Measurements from ENCODE around the gene GLOD5.

The GLOD5 gene

GRCh38 chrX:48719958-48720357 is 41.6 kb upstream of the GLOD5 start:
- no peak for DNase-seq (ENCODE audit: low spot score)
- TF ChIP-seq, protein P1, sequence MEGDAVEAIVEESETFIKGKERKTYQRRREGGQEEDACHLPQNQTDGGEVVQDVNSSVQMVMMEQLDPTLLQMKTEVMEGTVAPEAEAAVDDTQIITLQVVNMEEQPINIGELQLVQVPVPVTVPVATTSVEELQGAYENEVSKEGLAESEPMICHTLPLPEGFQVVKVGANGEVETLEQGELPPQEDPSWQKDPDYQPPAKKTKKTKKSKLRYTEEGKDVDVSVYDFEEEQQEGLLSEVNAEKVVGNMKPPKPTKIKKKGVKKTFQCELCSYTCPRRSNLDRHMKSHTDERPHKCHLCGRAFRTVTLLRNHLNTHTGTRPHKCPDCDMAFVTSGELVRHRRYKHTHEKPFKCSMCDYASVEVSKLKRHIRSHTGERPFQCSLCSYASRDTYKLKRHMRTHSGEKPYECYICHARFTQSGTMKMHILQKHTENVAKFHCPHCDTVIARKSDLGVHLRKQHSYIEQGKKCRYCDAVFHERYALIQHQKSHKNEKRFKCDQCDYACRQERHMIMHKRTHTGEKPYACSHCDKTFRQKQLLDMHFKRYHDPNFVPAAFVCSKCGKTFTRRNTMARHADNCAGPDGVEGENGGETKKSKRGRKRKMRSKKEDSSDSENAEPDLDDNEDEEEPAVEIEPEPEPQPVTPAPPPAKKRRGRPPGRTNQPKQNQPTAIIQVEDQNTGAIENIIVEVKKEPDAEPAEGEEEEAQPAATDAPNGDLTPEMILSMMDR (IDR thresholded peaks at IDR 0.05; ENCODE audit: borderline replicate concordance, control extremely low read depth, extremely low read depth, insufficient read depth, missing control alignments): no peak
- in situ Hi-C loops (cut with MboI; ENCODE audit: low sequenced_read_pairs, unreplicated experiment): no loop called here

DNA sequence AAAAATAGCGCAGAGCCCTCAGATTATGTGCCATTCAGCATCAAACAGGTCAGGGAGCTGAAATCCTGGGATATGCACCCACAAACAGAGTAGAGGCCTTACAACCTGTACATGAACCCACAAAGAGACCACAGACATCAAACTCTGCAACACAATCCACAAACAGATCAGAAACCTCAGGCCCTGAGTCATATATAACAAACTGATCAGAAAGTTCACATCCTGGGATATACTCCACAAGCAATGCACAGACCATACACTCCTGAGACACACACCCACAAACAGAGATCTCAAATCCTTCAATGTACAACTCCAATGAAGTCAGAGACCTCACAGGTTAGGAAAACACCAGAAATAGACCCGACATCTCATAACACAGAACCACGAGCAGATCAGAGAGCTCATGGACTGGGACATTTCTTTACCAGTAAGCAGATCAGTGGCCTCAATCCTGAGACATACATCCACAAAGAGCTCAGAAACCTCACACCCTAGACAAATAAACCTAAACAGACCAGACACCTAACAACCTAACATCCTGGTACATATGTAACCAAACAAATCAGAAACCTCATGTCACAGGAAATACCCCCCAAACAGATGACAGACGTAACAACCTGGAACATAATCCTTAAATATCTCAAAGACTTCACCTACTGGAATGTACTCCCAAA is 40.8 kb upstream of the GLOD5 start:
- TF ChIP-seq, protein P1 (IDR thresholded peaks at IDR 0.05; ENCODE audit: borderline replicate concordance, control extremely low read depth, extremely low read depth, insufficient read depth, missing control alignments): no peak
- no peak for DNase-seq (ENCODE audit: low spot score)
- in situ Hi-C loops (cut with MboI; ENCODE audit: low sequenced_read_pairs, unreplicated experiment): no loop called here

DNA sequence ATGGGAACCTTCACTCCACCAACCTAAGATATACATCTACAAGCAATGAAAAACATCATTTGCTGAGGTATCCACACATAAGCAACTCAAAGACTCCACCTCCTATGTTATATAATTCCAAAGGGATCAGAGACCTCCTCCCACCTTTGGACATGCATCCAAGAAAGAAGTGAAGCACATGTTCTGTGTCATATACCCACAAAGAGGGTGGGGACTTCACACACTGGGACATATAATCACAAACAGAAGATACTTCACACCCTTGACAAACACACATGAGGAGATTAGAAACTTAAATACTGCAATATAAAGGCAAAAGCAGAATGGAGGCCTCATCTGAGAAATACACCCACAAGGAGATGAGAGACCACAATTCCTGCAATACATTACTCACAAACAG is 39.6 kb upstream of the GLOD5 start:
- TF ChIP-seq, protein P1 (IDR thresholded peaks at IDR 0.05; ENCODE audit: borderline replicate concordance, control extremely low read depth, extremely low read depth, insufficient read depth, missing control alignments): no peak
- DNase-seq (ENCODE audit: low spot score): no peak
- in situ Hi-C loops (cut with MboI; ENCODE audit: low sequenced_read_pairs, unreplicated experiment): no loop called here

GRCh38 chrX:48726596-48726995 is 35.0 kb upstream of the GLOD5 start:
- in situ Hi-C loops (cut with MboI; ENCODE audit: low sequenced_read_pairs, unreplicated experiment): no loop called here
- DNase-seq (ENCODE audit: low spot score): no peak
- TF ChIP-seq, protein P1 (IDR thresholded peaks at IDR 0.05; ENCODE audit: borderline replicate concordance, control extremely low read depth, extremely low read depth, insufficient read depth, missing control alignments): no peak

DNA sequence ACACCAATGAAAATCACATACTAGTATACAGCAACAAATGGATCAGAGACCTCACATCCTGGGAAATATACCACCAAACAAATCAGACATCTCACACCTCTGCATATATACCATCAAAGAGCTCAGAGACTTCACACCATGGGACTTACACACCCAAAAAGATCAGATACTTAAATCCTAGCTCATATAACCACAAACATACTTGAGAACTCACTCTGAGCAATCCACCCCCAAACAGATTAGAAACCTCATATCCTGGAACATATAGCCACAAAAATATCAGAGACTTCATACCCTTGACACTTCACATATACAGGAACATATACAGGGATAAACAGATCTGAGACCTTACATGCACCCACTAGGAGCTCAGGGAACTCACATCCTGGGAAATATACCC is 32.9 kb upstream of the GLOD5 start:
- in situ Hi-C loops (cut with MboI; ENCODE audit: low sequenced_read_pairs, unreplicated experiment): no loop called here
- DNase-seq (ENCODE audit: low spot score): no peak
- TF ChIP-seq, protein P1 (IDR thresholded peaks at IDR 0.05; ENCODE audit: borderline replicate concordance, control extremely low read depth, extremely low read depth, insufficient read depth, missing control alignments): no peak

DNA sequence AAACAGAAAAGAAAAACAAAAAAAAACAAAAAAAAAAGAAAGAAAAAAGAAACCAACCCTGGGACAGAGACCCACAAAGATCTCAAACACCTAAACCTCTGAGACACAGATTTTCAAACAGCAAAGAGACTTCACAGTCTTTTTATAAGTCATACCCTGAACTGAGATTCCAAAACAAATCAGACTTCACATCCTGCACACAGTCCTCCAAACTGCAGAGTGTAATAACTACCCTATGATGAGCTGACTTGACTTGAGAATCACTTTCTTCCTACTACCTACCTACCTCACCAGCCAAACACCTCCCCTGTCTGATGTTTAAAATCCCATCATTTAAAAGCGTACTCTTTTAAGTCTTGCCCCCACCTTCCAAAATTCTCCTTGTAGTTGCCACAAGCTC is 25.2 kb upstream of the GLOD5 start:
- in situ Hi-C loops (cut with MboI; ENCODE audit: low sequenced_read_pairs, unreplicated experiment): no loop called here
- TF ChIP-seq, protein P1 (IDR thresholded peaks at IDR 0.05; ENCODE audit: borderline replicate concordance, control extremely low read depth, extremely low read depth, insufficient read depth, missing control alignments): no peak
- no peak for DNase-seq (ENCODE audit: low spot score)

Data from GM13976 (cell line).